ENCODE measurements around the gene BEAN1.

Gene BEAN1, protein sequence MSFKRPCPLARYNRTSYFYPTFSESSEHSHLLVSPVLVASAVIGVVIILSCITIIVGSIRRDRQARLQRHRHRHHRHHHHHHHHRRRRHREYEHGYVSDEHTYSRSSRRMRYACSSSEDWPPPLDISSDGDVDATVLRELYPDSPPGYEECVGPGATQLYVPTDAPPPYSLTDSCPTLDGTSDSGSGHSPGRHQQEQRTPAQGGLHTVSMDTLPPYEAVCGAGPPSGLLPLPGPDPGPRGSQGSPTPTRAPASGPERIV

GRCh38 chr16:66427036-66427860 lies at the start of gene BEAN1:
BEAN1 (plus strand) TSS chr16:66427295; CDS start chr16:66437677, 10,382 bp downstream.
- no peak for DNase-seq

DNA sequence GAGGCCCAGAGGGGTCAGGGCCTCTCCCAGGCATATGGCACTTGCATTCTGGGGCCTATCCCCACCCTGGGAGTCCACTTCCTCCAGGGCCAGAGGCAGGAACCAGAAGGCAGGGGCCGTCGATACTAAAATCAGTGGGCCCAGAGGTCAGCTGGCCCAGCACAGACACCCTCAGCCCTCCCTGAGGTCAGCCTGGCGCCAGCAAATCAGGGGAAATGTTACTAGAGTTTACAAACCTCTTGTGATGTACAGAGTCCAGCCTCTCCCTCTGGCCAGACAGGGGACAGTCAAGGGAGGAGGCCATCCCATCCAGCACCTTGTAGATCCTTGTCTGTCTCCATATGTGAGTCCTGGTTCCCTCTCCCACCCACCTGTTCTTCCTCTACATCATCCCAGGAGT lies 49.8 kb upstream of the BEAN1 start:
- no peak for DNase-seq

GRCh38 chr16:66378741-66379570 lies 48.1 kb upstream of the BEAN1 start:
- no peak for DNase-seq

- no peak for DNase-seq
Measured at GRCh38 chr16:66379571-66379941, 47.5 kb upstream of the BEAN1 start.

GRCh38 chr16:66380421-66380820 lies 46.7 kb upstream of the BEAN1 start:
- DNase-seq, result no peak

- DNase-seq, result no peak
Measured at GRCh38 chr16:66381585-66382170, 45.4 kb upstream of the BEAN1 start.

DNA sequence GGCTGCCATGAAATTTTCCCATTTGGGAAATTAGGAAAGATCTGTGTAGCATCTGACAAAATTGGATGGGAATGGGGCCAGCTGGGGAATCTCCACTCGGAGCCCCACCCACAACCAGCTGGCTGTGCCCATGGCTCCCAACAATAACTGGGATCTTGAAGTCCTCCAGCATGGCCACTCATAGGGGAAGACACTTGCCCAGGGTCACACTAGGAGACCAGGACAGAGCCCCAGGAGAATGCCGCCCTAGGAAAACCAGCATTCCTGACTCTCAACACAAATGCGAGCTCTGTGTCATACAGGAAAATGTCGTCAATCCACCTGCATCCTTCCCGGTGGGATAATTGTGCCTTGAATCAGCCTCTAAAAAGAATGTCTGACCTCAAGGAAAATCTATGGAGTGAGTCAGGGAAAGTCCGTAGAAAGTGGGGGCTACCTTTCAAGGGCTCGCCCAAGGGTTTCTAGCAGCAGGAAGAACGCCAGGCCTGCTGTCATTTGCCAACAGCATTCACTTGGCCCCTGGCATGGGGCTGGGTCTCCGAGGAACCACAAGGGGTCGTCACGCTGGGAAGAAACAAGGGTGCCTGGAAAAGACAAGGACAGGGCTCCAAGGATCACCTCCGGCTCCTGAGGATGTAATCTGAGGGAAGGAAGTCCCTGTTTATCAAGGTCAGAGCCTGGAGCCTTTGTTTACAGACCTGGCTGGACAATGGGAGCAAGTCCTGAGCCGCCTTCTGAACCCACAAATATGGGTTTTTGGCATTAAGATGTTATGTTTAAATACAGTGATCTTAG lies 44.7 kb upstream of the BEAN1 start:
- no peak for DNase-seq

DNA sequence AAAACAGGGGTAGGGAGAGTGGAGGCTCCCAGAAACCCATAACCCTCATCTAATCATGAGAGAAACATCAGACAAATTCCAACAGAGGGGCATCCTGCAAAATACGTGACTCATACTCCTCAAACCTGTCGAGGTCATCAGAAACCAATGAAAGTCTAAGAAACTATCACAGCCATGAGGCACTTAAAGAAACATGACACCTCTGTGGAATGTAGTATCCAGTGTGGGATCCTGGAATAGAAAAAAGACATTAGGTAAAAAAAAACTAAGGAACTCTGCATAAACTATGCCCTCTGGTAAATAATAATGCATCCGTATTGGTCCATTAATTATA lies 44.2 kb upstream of the BEAN1 start:
- DNase-seq, result no peak

DNA sequence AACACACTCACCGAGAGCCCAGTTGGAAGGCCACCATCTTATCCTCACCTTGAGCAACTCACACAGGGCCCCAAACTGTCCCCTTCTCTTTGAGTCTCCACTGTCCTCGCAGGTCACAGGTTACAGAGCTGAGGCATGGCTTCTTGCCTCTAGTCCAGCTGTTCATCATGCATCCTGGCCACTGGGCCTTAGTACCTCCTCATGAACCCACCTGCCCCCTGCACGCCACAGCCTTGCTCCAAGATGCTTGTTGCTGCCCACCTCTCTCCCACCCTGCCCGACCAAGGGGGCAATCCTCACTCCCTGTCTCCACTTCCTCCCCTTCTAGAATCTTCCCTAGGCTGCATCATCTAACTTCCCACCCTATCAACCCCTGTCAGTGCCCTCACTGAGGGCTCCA lies 43.5 kb upstream of the BEAN1 start:
- no peak for DNase-seq

- DNase-seq, result no peak
Measured at GRCh38 chr16:66385415-66385814, 41.7 kb upstream of the BEAN1 start.

GRCh38 chr16:66386629-66387622 lies 40.2 kb upstream of the BEAN1 start:
- DNase-seq, result no peak

- DNase-seq, result no peak
Measured at GRCh38 chr16:66387817-66388332, 39.2 kb upstream of the BEAN1 start.

DNA sequence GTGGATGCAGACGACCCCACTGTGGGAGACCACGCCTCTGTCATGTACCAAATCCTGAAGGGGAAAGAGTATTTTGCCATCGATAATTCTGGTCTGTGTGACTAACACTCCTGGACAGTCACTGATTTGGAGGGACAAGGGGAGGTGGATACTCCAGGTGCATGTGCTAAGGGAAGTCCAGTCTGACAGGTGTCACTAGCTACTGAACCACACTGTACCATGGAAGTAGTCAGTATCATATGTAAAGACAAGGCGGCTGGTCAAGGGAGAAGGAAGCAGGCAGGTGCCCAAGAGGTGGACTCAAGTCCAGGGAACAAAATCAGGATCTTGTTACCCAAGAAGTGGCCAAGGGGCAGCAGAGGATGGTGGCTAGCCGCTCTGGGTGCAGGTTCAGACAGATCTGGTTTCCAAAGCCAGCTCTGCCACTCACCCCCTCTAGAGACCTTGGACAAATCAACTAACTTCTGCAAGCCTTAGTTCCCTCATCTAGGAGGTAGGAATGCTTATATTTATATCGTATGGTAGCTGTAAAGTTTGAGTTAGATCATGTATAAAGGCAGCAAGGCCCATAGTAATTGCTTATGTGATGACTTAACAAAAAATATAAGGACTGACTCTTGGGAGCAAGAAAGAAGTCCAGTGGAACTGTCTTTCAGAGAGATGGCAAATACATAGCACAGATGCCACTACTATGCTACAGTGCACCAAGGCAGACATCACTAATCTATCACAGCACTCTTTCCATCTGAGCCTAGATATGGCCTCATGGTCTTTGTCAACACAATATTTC lies 38.5 kb upstream of the BEAN1 start:
- no peak for DNase-seq

- DNase-seq, result no peak
Measured at GRCh38 chr16:66389256-66390176, 37.6 kb upstream of the BEAN1 start.

DNA sequence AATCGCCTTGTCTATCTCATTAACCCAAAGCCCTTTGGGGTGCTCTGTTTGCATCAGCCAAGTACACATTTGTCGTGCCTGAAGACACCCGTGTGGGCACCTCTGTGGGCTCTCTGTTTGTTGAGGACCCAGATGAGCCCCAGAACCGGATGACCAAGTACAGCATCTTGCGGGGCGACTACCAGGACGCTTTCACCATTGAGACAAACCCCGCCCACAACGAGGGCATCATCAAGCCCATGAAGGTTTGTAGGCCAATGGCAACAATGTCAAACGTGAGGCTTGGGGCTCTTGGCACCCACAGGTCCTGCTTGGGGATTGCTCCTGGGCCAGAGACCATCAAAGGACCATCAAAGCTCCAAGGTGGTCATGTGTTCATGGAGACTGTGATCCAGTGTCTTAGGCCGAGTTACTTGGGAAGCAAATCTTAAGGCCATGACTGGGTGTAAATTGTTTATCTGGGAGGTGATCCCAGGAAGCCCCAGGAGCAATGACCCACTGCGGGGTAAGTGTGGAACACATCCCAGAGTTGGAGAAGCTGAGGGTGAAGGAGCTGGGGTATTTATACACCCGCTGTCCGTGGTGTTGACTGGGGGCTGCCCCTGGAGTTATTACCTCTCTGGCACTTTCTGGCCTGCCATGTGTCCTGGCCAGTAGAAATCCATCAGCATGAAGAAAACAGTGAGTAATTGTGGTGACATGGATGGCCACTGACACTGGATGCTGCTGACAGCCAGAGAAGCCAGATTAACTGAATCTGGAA lies 36.6 kb upstream of the BEAN1 start:
- DNase-seq, result no peak

GRCh38 chr16:66391726-66392670 lies 35.1 kb upstream of the BEAN1 start:
- no peak for DNase-seq
